Left renal cortex interstitium (tissue), 4 donors: ENCODE results near the gene LIX1L. TPM values are rescaled to one million over a fixed set of nuclear protein-coding genes. Genes with fewer than 3 reads are reported as not detected.

Experiments used
- DNase-seq, 4 donors: peaks; one replicate each; pipeline ENCODE4 v3.0.0-alpha.2; 2013; ENCODE audit warnings: low read depth in 4 of 4, low spot score in 2 of 4, missing footprints in 1 of 4
- polyA plus RNA-seq, 4 donors: library from polyadenylated mRNA; unstranded; fragments of 120-200 nt; gene quantifications; one replicate each; pipeline ENCODE4 v1.2.1, GENCODE V29; 2013; ENCODE audit not compliant: insufficient read length in 4 of 4

The LIX1L gene
- polyA plus RNA-seq, 4 donors, result 23.9 to 28.0 (median 25.3) TPM

DNA sequence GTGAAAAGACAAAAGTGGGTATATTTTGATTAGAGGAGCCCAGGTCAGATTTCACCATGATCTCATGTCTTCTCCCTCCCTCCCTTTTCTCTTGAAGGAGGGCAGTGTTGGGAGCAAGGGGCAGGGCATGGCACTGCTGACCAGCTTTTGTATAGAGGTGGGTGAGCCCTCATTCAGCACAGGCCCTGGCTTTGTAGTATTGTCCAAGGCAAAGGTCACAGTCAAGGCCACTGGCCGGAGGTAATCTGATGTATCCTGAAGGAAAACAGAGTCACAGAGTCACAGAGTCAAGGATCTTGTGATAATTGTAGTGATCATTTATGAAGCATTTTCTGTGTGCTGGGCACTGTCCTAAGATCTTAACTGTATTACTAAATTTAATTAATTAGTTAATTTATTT lies 59.8 kb downstream of the LIX1L start:
- no peak for DNase-seq

DNA sequence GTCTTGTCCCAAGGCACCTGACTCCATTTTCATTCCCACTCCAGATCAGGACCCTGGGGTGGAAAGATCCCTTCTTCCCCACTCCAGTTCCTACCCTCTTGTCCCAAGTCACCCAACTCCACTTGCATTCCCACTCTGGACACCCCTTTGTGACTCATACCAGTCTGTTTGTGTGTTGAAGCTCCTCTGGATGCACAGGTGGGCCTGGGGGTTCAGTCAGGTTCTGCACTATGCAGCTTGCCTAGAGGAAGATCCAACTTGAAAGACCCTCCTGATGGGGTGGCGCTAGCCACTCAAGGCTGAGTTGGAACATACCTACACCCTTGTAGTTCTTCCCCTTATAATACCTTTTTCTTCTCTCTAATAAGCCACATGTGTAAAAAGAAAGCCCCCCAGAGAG lies 62.3 kb downstream of the LIX1L start:
- no peak for DNase-seq

DNA sequence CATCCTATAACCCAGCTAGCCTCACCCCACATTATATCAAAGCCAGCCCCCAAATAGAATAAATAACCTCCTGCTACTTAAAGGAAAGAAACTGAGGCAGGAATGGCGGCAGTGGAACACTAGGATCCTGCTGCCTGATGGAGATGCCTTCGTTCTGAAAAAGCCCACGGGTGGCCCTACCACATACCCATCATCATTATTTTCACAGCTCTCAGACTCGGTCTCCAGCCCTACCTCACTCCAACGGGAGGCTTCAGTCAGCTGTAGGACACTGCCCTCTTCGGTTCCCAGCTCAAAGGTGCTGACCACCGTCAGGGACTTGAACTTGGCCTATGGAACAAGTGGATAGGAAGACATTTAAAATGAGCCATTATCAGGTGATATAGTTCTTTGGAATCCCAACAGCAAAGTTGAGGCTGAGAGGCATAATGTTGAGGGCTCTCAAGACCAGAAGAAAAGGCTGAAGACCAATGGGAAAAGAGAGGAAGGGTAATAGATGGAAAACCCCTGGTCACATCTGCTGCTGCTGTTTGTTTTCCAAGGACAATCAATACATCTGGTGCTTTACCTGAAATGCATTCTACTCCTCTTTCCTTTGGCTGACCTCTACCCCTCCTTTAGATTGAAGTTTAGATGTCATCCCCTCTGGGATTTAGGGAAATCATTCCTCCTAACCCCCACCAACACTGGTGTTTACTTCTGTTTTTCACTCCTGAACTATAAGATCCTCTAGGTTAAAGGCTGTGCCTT lies 64.3 kb downstream of the LIX1L start:
- DNase-seq, result no peak

DNA sequence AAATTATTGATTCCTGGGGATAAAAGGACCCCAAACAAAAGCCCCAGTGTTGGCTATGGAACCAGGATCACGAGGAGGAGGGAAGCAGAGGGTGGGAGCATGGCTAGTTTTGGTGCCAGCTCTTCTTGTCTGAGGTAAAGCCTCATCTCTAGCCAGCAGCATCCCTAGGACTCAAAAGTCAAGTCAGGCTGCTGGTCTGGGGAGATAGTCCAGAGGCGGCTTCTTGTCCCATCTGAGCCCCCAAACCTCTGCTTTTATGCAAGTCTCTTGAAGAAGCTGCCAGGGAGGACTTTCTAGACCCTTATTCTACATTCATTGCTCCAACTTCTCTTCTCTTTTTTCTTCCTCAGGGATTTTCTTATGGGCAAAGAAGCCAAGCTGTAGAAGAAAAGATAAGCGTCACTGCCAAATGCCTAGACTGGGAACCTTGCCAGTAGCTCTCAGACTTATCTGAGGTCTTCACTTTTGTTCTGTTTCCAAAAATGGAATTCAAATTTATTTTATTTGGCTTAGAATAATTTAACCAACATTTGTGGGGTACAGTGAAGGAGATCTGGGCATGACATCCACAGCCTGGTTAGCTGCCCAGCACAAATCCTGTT lies 65.2 kb downstream of the LIX1L start:
- no peak for DNase-seq

- peak; percentile 79 to 94 (median 88) for DNase-seq
Observed at GRCh38 chr1:145891587-145892485, 66.0 kb downstream of the LIX1L start.

DNA sequence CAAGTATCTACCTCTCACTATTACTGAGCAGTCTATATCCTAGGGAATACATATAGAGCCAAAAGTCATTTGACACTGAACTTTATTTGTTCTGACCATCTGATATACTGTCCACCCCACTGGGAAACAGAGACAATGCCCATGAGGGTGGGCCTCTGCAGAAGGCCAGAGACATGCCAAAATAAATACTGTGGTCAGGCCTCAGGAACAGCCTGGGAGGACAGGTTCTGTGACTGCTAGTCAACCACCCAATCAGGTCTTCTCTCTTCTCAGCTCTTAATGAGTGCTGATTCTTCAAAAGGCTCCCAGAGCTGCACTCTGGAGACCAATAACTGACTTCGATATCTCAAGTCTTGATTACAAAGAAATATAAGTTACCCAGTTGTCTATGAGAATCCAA lies 66.7 kb downstream of the LIX1L start:
- no peak for DNase-seq

DNA sequence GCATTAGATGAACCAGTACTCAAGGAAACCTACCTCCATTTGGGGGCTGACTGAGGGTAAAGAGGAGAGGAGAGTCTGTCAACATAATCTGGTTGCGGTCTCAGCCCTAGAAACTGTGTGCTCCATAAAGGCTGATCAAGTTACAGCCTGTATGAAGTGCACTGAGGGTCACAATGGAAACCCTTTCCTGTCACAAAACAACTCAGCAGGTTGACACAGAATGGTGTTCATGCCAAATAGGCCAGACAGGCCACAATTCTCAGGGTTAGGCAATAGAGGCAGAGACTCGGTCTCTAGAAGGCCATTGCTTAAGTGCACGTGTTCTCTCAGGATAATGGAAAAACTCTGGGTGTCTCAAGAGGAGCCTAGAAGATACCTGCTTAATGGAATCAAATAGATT lies 68.1 kb downstream of the LIX1L start:
- DNase-seq, result no peak

DNA sequence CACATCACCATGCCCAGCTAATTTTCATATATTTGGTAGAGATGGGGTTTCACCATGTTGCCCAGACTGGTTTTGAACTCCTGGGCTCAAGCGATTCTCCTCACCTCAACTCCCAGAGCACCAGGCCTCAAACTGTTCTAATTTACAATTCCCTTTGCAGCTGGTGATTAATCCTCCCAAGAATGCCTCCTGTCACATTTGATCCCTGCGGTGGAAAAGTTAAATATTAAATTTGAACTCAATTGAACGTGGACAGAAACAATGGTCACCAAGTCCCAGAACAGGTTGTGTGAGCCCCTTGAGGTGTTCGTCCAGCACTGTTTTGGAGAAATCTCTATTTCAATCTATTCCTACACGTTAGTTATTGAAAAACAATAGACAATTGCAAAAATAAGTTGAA lies 70.2 kb downstream of the LIX1L start:
- DNase-seq, result no peak

- no peak for DNase-seq
Observed at GRCh38 chr1:145886816-145887215, 71.0 kb downstream of the LIX1L start.

DNA sequence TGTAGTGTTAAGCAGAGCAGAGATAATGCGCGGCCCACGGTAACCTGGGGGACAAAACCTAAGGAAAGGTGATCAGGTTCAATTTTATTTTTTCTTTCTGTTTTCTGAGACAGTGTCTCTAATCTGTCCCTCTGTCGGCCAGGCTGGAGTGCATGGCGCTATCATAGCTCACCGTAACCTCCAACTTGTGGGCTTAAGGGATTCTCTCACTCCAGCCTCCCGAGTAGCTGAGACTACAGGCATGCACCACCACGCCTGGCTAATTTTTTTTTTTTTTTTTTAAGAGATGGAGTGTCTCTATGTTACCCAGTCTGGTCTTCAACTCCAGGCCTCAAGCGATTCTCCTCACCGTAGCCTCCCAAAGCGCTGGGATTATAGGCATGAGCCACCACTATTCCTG lies 71.4 kb downstream of the LIX1L start:
- no peak for DNase-seq

DNA sequence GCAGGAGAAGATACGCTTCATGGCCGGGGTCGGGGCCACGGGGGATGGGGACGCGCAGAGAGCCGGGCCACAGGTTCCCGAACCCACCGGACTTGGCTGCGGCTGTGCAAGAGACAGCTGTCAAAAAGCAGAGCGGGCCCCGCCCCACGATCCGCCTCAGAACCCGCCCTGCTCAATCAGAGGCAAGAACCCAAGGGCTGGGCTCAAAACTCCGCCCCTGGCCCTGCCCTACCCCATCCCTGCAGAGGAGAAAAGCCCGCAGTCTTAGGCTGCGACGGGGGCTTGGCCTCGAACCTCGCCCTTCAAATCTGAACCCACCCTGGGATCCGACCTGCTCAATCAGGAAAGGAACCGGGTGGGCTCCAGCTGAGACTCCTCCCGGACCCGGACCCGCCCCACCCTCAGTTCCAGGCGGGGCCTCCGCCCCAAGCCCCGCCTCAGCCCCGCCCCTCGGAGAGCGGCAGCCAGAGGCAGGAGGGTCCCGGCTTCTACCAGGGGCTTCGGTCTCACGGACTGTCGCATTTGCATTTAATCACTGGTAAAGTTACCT lies 72.0 kb downstream of the LIX1L start, which contains the start of gene ANKRD35:
Gene ANKRD35 (minus strand): TSS at position 129 of the 550 bp plus-strand sequence. CDS start 108 bp downstream, at position 21.
- DNase-seq, result peak in 3 of 4 donors; percentile 34 to 69 (median 55)

DNA sequence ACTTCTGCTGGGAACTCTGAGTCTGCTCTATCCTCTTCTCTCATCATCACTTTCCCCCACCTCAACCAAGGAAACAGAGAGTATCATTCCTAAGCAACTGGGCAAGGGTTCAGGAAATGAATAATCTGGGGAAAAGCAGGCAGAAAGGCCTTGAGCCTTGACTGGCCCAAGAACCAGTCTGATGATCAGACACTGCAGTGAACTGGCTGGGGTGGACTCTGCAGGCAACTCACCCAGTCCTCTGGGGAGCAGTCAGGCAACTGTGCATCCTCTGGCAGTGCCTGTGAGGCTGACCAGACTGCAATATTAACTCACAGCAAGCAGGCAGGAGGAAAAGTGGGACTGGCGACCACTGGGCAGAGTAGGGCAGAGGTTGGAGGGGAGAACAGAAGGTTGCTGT lies 73.1 kb downstream of the LIX1L start:
- no peak for DNase-seq

Other genes starting within 250 kb of the LIX1L start
- 1 to 10 TPM in 2 of 4 donors, under 1 TPM in 2; 0.60 to 2.9 (median 1.5) TPM for gene CD160, start 238.5 kb downstream of the LIX1L start, polyA plus RNA-seq
- 10 to 100 TPM; 12.4 to 23.6 (median 17.0) TPM for gene RNF115, start 133.9 kb downstream of the LIX1L start, polyA plus RNA-seq
- gene POLR3C, start 133.8 kb downstream of the LIX1L start, polyA plus RNA-seq, result 10 to 100 TPM; 34.9 to 37.3 (median 35.2) TPM
- gene NUDT17, start 112.4 kb downstream of the LIX1L start, polyA plus RNA-seq, result 1 to 10 TPM; 6.4 to 9.1 (median 7.3) TPM
- gene PIAS3, start 98.9 kb downstream of the LIX1L start, polyA plus RNA-seq, result 10 to 100 TPM; 40.2 to 68.7 (median 53.5) TPM
- 1 to 10 TPM; 2.1 to 3.4 (median 2.4) TPM for gene ANKRD35, start 72.2 kb downstream of the LIX1L start, polyA plus RNA-seq
- 1 to 10 TPM in 2 of 4 donors, under 1 TPM in 2; 0.51 to 1.9 (median 1.3) TPM for gene ITGA10, start 48.0 kb downstream of the LIX1L start, polyA plus RNA-seq
- 10 to 100 TPM; 49.6 to 65.3 (median 57.8) TPM for gene PEX11B, start 39.3 kb downstream of the LIX1L start, polyA plus RNA-seq
- 100 to 1,000 TPM; 183 to 214 (median 202) TPM for gene RBM8A, start 30.5 kb downstream of the LIX1L start, polyA plus RNA-seq
- under 1 TPM; 0.65 to 0.88 (median 0.72) TPM for gene ANKRD34A, start 6.6 kb upstream of the LIX1L start, polyA plus RNA-seq
- gene POLR3GL, start 6.7 kb upstream of the LIX1L start, polyA plus RNA-seq, result 10 to 100 TPM; 32.0 to 42.2 (median 33.9) TPM
- 100 to 1,000 TPM; 387 to 577 (median 451) TPM for gene TXNIP, start 38.6 kb upstream of the LIX1L start, polyA plus RNA-seq
- under 1 TPM in 2 of 4 donors, not detected in 2; 0.19 to 0.88 TPM for gene HJV, start 63.7 kb upstream of the LIX1L start, polyA plus RNA-seq
- gene NBPF10, start 186.8 kb upstream of the LIX1L start, polyA plus RNA-seq, result 1 to 10 TPM; 1.7 to 4.4 (median 3.0) TPM